B cell (primary cell): ENCODE data around the gene NPW. TPM values are rescaled to one million over a fixed set of nuclear protein-coding genes. Genes with fewer than 3 reads are reported as not detected.

Experiments used
- ATAC-seq: fragments of 200-7000 bp; cut with Tn5 transposase; one replicate; pipeline ENCODE4 v1.10.0; 2021; ENCODE audit warnings: low read depth, mild to moderate bottlenecking, moderate number of reproducible peaks, moderate library complexity
- CTCF ChIA-PET: fragments of 350-600 bp; sonication (Branson Sonifier 250); formaldehyde crosslinking; loops from one replicate; lab custom pipeline; 2021; ENCODE audit warnings: antibody characterized with exemption, inconsistent platforms; lab: Charles Lee
- POLR2A ChIA-PET: fragments of 350-600 bp; sonication (Branson Sonifier 250); formaldehyde crosslinking; loops from one replicate; lab custom pipeline; 2021; ENCODE audit warnings: antibody characterized with exemption; lab: Charles Lee
- DNase-seq: peaks from one replicate; pipeline ENCODE4 v3.0.0; 2013
- H2AFZ ChIP-seq: 2 replicates; pipeline ENCODE4 v1.6.1; 2012; ENCODE audit warnings: mild to moderate bottlenecking, low read depth, low read length; ENCODE audit not compliant: insufficient read depth, poor library complexity, severe bottlenecking
- H3K27ac ChIP-seq, 2 donors: 1 replicate in 1 of 2; 2 replicates in 1 of 2; pipeline ENCODE4 v1.5.1; 2012 to 2013; ENCODE audit warnings: low read length in 2 of 2, mild to moderate bottlenecking in 2 of 2, moderate library complexity in 1 of 2
- H3K27me3 ChIP-seq, 4 experiments: fragments of 200-600 bp in 1 of 4; sonication (generic) in 1 of 4; replicated peaks in 1 of 4; 1 replicate in 2 of 4; 2 replicates in 2 of 4; pipeline versions ENCODE4 v1.6.1 to v1.7.0; 2013 to 2016; ENCODE audit warnings: low read length in 3 of 4, mild to moderate bottlenecking in 2 of 4, mixed read lengths in 1 of 4, moderate library complexity in 1 of 4; ENCODE audit not compliant: insufficient read depth in 4 of 4, control insufficient read depth in 3 of 4; ENCODE audit errors: control extremely low read depth in 1 of 4
- H3K36me3 ChIP-seq, 2 experiments: replicated peaks in 1 of 2; 1 replicate in 1 of 2; 2 replicates in 1 of 2; pipeline versions ENCODE4 v1.6.1 to v1.7.1; 2013; ENCODE audit warnings: low read length in 1 of 2; ENCODE audit not compliant: insufficient read depth in 2 of 2, control insufficient read depth in 1 of 2; ENCODE audit errors: control extremely low read depth in 1 of 2, extremely low read depth in 1 of 2
- H3K4me1 ChIP-seq, 2 donors: fragments of 200-600 bp in 1 of 2; sonication (generic) in 1 of 2; 1 replicate in 1 of 2; 2 replicates in 1 of 2; pipeline versions ENCODE4 v1.5.1 to v1.6.1; 2013 to 2017; ENCODE audit warnings: low read length in 2 of 2; ENCODE audit not compliant: control insufficient read depth in 2 of 2, insufficient read depth in 2 of 2
- H3K4me2 ChIP-seq: replicated peaks from 2 replicates; pipeline ENCODE3; 2012; ENCODE audit warnings: mild to moderate bottlenecking, low read depth, low read length; ENCODE audit not compliant: poor library complexity, severe bottlenecking
- H3K4me3 ChIP-seq, 5 experiments: fragments of 200-600 bp in 1 of 5; sonication (generic) in 1 of 5; 1 replicate in 3 of 5; 2 replicates in 2 of 5; pipeline versions ENCODE4 v1.5.1 to v1.7.0; 2011 to 2016; ENCODE audit warnings: low read length in 4 of 5, mild to moderate bottlenecking in 4 of 5, low read depth in 2 of 5, control low read depth in 1 of 5, moderate library complexity in 1 of 5; ENCODE audit not compliant: insufficient read depth in 1 of 5; ENCODE audit errors: control extremely low read depth in 1 of 5, extremely low read depth in 1 of 5
- H3K79me2 ChIP-seq: fragments of 200-600 bp; sonication (generic); one replicate; pipeline ENCODE4 v1.6.0; 2016; ENCODE audit warnings: low read length; ENCODE audit not compliant: control insufficient read depth, insufficient read depth
- H3K9ac ChIP-seq: fragments of 200-600 bp; sonication (generic); 2 replicates; pipeline ENCODE4 v1.6.1; 2017; ENCODE audit warnings: mild to moderate bottlenecking, low read length, moderate library complexity
- H3K9me3 ChIP-seq, 3 donors: one replicate each; pipeline versions ENCODE4 v1.6.1 to v1.7.1; 2013; ENCODE audit warnings: low read length in 2 of 3; ENCODE audit not compliant: control insufficient read depth in 2 of 3, insufficient read depth in 1 of 3; ENCODE audit errors: control extremely low read depth in 1 of 3
- H4K20me1 ChIP-seq: 2 replicates; pipeline ENCODE4 v1.6.0; 2012; ENCODE audit warnings: mild to moderate bottlenecking, low read length; ENCODE audit not compliant: insufficient read depth, control insufficient read depth, poor library complexity, severe bottlenecking
- H3K27ac Mint-ChIP-seq: one replicate; pipeline ENCODE4 v1.8.0; 2021; ENCODE audit warnings: mixed read lengths
- H3K27me3 Mint-ChIP-seq: one replicate; pipeline ENCODE4 v1.8.0; 2021; ENCODE audit warnings: mixed read lengths
- H3K4me1 Mint-ChIP-seq: one replicate; pipeline ENCODE4 v1.8.0; 2021; ENCODE audit warnings: mixed read lengths
- H3K4me3 Mint-ChIP-seq: one replicate; pipeline ENCODE4 v1.8.0; 2021; ENCODE audit warnings: mixed read lengths
- H3K9me3 Mint-ChIP-seq: one replicate; pipeline ENCODE4 v1.8.0; 2022; ENCODE audit warnings: mixed read lengths; ENCODE audit not compliant: insufficient read depth
- CTCF ChIP-seq: fragments of 200-600 bp; IDR thresholded peaks from one replicate; pipeline ENCODE4 v1.8.0; 2022; ENCODE audit warnings: antibody characterized with exemption, mild to moderate bottlenecking
- EZH2 ChIP-seq: IDR thresholded peaks from 2 replicates; pipeline ENCODE4 v1.6.1; 2012; ENCODE audit warnings: borderline replicate concordance, low read depth, mild to moderate bottlenecking, moderate library complexity, low read length; ENCODE audit not compliant: insufficient read depth, poor library complexity, severe bottlenecking
- WGBS: methylation state at CpG from one replicate; pipeline ENCODE4 v1.1.5; 2013; ENCODE audit warnings: missing lambda C conversion rate; ENCODE audit not compliant: insufficient coverage; 5-methylcytosine and 5-hydroxymethylcytosine counted together
- intact Hi-C: fragments of 100-400 bp; cut with micrococcal nuclease; formaldehyde crosslinking; loops from one replicate; pipeline ENCODE4 v1.10.0; 2022
- polyA plus RNA-seq: library from polyadenylated mRNA; depleted of rRNA; stranded (reverse); fragments of >200 nt; gene quantifications from 2 replicates; pipeline ENCODE4 v1.2.3, GENCODE V29; 2012
- total RNA-seq, 2 donors: library from RNA; stranded (reverse); fragments of 120-200 nt in 1 of 2; gene quantifications; 1 replicate in 1 of 2; 2 replicates in 1 of 2; pipeline versions ENCODE4 v1.2.3 to v1.2.4, GENCODE V29; 2013 to 2022

NPW gene
- total and polyA plus RNA-seq, 2 donors (not counting 1 experiment from before 2014, with no cell fraction given), result 0.13 to 1.7 TPM

DNA sequence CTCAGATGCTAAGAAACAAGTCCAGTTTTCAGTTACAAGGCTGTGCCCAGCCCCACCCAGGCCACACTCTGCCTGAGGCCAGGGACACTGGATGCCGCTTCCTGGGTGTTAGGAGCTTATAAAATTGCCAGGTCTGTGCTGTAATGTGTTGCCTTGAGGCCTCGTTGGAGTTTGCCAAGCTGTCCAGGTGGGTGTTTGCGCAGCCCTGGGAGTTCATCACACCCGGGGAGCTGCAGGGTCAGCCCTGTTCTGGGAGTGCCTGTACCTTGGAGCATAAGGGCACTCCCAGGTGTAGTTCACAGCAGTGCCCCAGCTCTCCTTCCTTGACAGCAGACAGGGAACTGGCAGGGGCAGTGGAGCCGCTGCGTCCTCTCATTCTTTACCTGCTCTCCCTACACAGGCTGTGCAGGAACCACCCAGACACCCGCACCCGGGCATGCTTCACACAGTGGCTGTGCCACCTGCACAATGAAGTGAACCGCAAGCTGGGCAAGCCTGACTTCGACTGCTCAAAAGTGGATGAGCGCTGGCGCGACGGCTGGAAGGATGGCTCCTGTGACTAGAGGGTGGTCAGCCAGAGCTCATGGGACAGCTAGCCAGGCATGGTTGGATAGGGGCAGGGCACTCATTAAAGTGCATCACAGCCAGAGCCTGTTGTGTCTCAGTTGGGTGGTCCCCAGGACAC is 34.0 kb upstream of the NPW start:
- TF ChIP-seq CTCF, result no peak
- TF ChIP-seq EZH2, result no peak
- no peak for DNase-seq
- Mint-ChIP-seq H3K27ac (no peak overlapping the region), H3K27me3 (peaks cover 6% of the 10 kb centered on the region), H3K4me3 (peak overlapping the region; percentile 88), H3K4me1 (peaks cover 35% of the 10 kb centered on the region), H3K9me3 (no peaks in the 10 kb centered on the region)
- peaks cover 19 to 33% of the 10 kb centered on the region in 2 donors for H3K4me1 ChIP-seq
- CTCF ChIA-PET, result no interaction called here
- peaks cover 0 to 10% of the 10 kb centered on the region in 2 experiments for H3K36me3 ChIP-seq
- H4K20me1 ChIP-seq, result no peaks in the 10 kb centered on the region
- H2AFZ ChIP-seq, result no peak overlapping the region
- ATAC-seq, result no peak
- POLR2A ChIA-PET, result interaction anchor here (1.0 to 1.2 kb wide), 2 partner anchors 9 to 21 kb away, joined by 4 to 7 read pairs; partner anchors contain the start of gene RPS2
- no peak overlapping the region for H3K27ac ChIP-seq
- intact Hi-C loops, result no loop called here
- H3K4me2 ChIP-seq, result peak overlapping the region; percentile 98
- H3K4me3 ChIP-seq, result no peak overlapping the region
- WGBS, result over 99% methylated on average over 14 of the region's 14 CpGs
- peaks cover 0 to 24% (median 13%) of the 10 kb centered on the region in 4 experiments for H3K27me3 ChIP-seq
- H3K79me2 ChIP-seq, result no peaks in the 10 kb centered on the region
- no peaks in the 10 kb centered on the region for H3K9me3 ChIP-seq
- no peak overlapping the region for H3K9ac ChIP-seq

DNA sequence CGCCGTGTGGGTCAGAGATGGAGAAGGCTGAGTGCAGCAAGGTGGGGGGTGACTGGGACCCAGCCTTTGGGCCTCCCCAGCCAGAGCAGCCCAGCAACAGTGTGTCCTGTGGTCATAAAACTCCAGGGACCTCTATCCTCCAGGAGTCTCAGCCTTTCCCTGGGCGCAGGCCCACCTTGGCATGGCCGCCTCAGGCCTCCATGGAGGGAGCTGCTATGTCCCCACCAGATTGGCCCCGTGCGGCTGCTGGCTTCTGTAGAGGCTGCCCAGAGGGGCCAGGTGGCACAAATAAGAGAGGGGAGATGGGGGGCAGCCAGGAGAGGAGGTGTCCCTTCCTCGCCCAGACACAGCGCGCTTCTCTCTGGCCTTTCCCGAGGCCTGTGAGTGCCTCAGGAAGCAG is 32.4 kb upstream of the NPW start:
- H3K79me2 ChIP-seq, result no peaks in the 10 kb centered on the region
- intact Hi-C loops, result no loop called here
- DNase-seq, result no peak
- peaks cover 0 to 10% of the 10 kb centered on the region in 2 experiments for H3K36me3 ChIP-seq
- TF ChIP-seq CTCF, result no peak
- TF ChIP-seq EZH2, result no peak
- no peak for ATAC-seq
- peaks cover 0 to 9% (median 4%) of the 10 kb centered on the region in 4 experiments for H3K27me3 ChIP-seq
- no peaks in the 10 kb centered on the region for H3K9me3 Mint-ChIP-seq
- no peak overlapping the region for H2AFZ ChIP-seq
- H3K27ac ChIP-seq, result no peak overlapping the region
- H3K27me3 Mint-ChIP-seq, result peaks cover 6% of the 10 kb centered on the region
- H3K9me3 ChIP-seq, result peaks cover 0 to 3% (median 0%) of the 10 kb centered on the region in 3 donors
- peak overlapping the region; percentile 10 for H3K4me3 Mint-ChIP-seq
- no peak overlapping the region for H3K9ac ChIP-seq
- ChIA-PET POLR2A (interaction anchor here (1.2 kb wide), 1 partner anchor 22 kb away, joined by 4 read pairs; the partner anchor contains the start of gene RPS2), CTCF (interaction anchor here (1.8 kb wide), 1 partner anchor 16 kb away, joined by 5 read pairs; no protein-coding TSS in a partner anchor)
- H3K27ac Mint-ChIP-seq, result no peak overlapping the region
- WGBS, result 87% methylated on average over 8 of the region's 10 CpGs
- H3K4me1 Mint-ChIP-seq, result peaks cover 41% of the 10 kb centered on the region
- no peak overlapping the region for H3K4me3 ChIP-seq
- peaks cover 27 to 44% of the 10 kb centered on the region in 2 donors for H3K4me1 ChIP-seq
- no peak overlapping the region for H3K4me2 ChIP-seq
- no peaks in the 10 kb centered on the region for H4K20me1 ChIP-seq
